Measurements from ENCODE around the gene PCDHA3. TPM values are rescaled to one million over a fixed set of nuclear protein-coding genes. Genes with fewer than 3 reads are reported as not detected.
"Not testable (repeated sequence)": the region's sequence is repeated elsewhere in the genome, so short reads cannot be mapped to it uniquely, and the experiment has no call there.

Gene PCDHA3
- polyA plus RNA-seq = under 1 TPM in 1 of 2 donors, not detected in 1; 0.04 TPM

- Histone ChIP-seq H3K9me3 (ENCODE audit: control insufficient read depth in 2 of 2, insufficient read depth in 1 of 2, low read depth in 1 of 2, low read length in 1 of 2) (peaks cover 19 to 30% of the 10 kb centered on the region in 2 donors), H3K4me3 (ENCODE audit: low read depth in 1 of 2, low read length in 2 of 2) (no peak within 1 kb of the TSS), H3K27ac (ENCODE audit: low read depth in 2 of 2, low read length in 1 of 2) (no peak within 1 kb of the TSS), H3K36me3 (ENCODE audit: control insufficient read depth in 2 of 2, insufficient read depth in 2 of 2, low read length in 1 of 2) (no peaks in the 10 kb centered on the region), H3K27me3 (ENCODE audit: control insufficient read depth in 1 of 2, insufficient read depth in 2 of 2, low read length in 2 of 2) (peaks cover 0 to 2% of the 10 kb centered on the region in 2 donors), H3K4me1 (ENCODE audit: control insufficient read depth in 2 of 2, insufficient read depth in 2 of 2, low read length in 1 of 2) (peaks cover 0 to 4% of the 10 kb centered on the region in 2 donors)
- WGBS, 2 donors = 23 to 25% methylated on average over 29 of the region's 29 CpGs
Observed at GRCh38 chr5:140800816-140801493, at the start of gene PCDHA3. TSS of gene PCDHA3 (plus strand) at chr5:140801057.

GRCh38 chr5:140753561-140753960 is 47.3 kb upstream of the PCDHA3 start:
- Histone ChIP-seq H3K27ac (ENCODE audit: low read depth in 2 of 2, low read length in 1 of 2) (no peak overlapping the region), H3K36me3 (ENCODE audit: control insufficient read depth in 2 of 2, insufficient read depth in 2 of 2, low read length in 1 of 2) (no peaks in the 10 kb centered on the region), H3K4me3 (ENCODE audit: low read depth in 1 of 2, low read length in 2 of 2) (no peak overlapping the region), H3K27me3 (ENCODE audit: control insufficient read depth in 1 of 2, insufficient read depth in 2 of 2, low read length in 2 of 2) (no peaks in the 10 kb centered on the region), H3K4me1 (ENCODE audit: control insufficient read depth in 2 of 2, insufficient read depth in 2 of 2, low read length in 1 of 2) (no peaks in the 10 kb centered on the region), H3K9me3 (ENCODE audit: control insufficient read depth in 2 of 2, insufficient read depth in 1 of 2, low read depth in 1 of 2, low read length in 1 of 2) (peaks cover 4 to 14% of the 10 kb centered on the region in 2 donors)
- 75 to 85% methylated on average over 5 of the region's 5 CpGs for WGBS, 2 donors

- WGBS, 2 donors = 84 to 90% methylated on average over 2 of the region's 2 CpGs
- Histone ChIP-seq H3K36me3 (ENCODE audit: control insufficient read depth in 2 of 2, insufficient read depth in 2 of 2, low read length in 1 of 2) (no peaks in the 10 kb centered on the region), H3K9me3 (ENCODE audit: control insufficient read depth in 2 of 2, insufficient read depth in 1 of 2, low read depth in 1 of 2, low read length in 1 of 2) (peaks cover 9 to 10% of the 10 kb centered on the region in 2 donors), H3K27ac (ENCODE audit: low read depth in 2 of 2, low read length in 1 of 2) (no peak overlapping the region), H3K4me3 (ENCODE audit: low read depth in 1 of 2, low read length in 2 of 2) (no peak overlapping the region), H3K4me1 (ENCODE audit: control insufficient read depth in 2 of 2, insufficient read depth in 2 of 2, low read length in 1 of 2) (no peaks in the 10 kb centered on the region), H3K27me3 (ENCODE audit: control insufficient read depth in 1 of 2, insufficient read depth in 2 of 2, low read length in 2 of 2) (no peaks in the 10 kb centered on the region)
Observed at GRCh38 chr5:140764177-140764973, 36.5 kb upstream of the PCDHA3 start.

GRCh38 chr5:140767444-140767843 is 33.4 kb upstream of the PCDHA3 start:
- H3K9me3 ChIP-seq (ENCODE audit: control insufficient read depth in 2 of 2, insufficient read depth in 1 of 2, low read depth in 1 of 2, low read length in 1 of 2) = peaks cover 3 to 9% of the 10 kb centered on the region in 2 donors
- no peaks in the 10 kb centered on the region for H3K4me1 ChIP-seq (ENCODE audit: control insufficient read depth in 2 of 2, insufficient read depth in 2 of 2, low read length in 1 of 2)
- no peaks in the 10 kb centered on the region for H3K36me3 ChIP-seq (ENCODE audit: control insufficient read depth in 2 of 2, insufficient read depth in 2 of 2, low read length in 1 of 2)
- no peak overlapping the region for H3K4me3 ChIP-seq (ENCODE audit: low read depth in 1 of 2, low read length in 2 of 2)
- no peak overlapping the region for H3K27ac ChIP-seq (ENCODE audit: low read depth in 2 of 2, low read length in 1 of 2)
- H3K27me3 ChIP-seq (ENCODE audit: control insufficient read depth in 1 of 2, insufficient read depth in 2 of 2, low read length in 2 of 2) = no peaks in the 10 kb centered on the region
- 85 to 90% methylated on average over 4 of the region's 4 CpGs for WGBS, 2 donors

GRCh38 chr5:140780512-140780911 is 20.3 kb upstream of the PCDHA3 start:
- H3K9me3 ChIP-seq (ENCODE audit: control insufficient read depth in 2 of 2, insufficient read depth in 1 of 2, low read depth in 1 of 2, low read length in 1 of 2) = peaks cover 15 to 18% of the 10 kb centered on the region in 2 donors
- H3K27ac ChIP-seq (ENCODE audit: low read depth in 2 of 2, low read length in 1 of 2) = no peak overlapping the region
- no peaks in the 10 kb centered on the region for H3K36me3 ChIP-seq (ENCODE audit: control insufficient read depth in 2 of 2, insufficient read depth in 2 of 2, low read length in 1 of 2)
- no peaks in the 10 kb centered on the region for H3K4me1 ChIP-seq (ENCODE audit: control insufficient read depth in 2 of 2, insufficient read depth in 2 of 2, low read length in 1 of 2)
- no peak overlapping the region for H3K4me3 ChIP-seq (ENCODE audit: low read depth in 1 of 2, low read length in 2 of 2)
- WGBS, 2 donors = 87 to 90% methylated on average over 1 of the region's 1 CpG
- no peaks in the 10 kb centered on the region for H3K27me3 ChIP-seq (ENCODE audit: control insufficient read depth in 1 of 2, insufficient read depth in 2 of 2, low read length in 2 of 2)

DNA sequence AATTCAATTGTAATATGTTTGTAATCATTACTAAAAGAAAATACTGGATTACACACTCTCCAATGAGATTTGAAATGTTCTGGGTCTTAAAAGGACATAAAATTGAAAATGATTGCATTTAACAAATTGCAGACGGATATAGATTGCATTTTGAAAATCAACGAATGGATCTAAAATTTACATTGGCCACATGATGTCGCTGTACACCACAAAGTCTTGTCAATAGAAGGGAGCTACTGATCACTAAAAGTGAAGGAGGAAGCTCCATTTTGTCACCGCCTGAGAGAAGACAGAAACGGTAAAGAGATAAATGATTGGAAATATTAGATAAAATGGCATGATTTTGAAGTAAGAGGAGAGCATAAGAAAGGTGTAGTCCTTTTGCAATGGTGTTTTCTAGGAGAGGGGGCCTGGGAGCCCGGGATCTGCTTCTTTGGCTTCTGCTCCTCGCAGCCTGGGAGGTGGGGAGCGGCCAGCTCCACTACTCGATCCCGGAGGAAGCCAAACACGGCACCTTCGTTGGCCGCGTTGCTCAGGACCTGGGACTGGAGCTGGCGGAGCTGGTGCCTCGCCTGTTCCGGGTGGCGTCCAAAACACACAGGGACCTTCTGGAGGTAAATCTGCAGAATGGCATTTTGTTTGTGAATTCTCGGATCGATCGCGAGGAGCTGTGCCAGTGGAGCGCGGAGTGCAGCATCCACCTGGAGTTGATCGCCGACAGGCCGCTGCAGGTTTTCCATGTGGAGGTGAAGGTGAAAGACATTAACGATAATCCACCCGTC is 14.8 kb upstream of the PCDHA3 start, which contains the start of gene PCDHA1:
PCDHA1 (plus strand) TSS at position 236 of the 782 bp plus-strand sequence.
- H3K4me3 ChIP-seq (ENCODE audit: low read depth in 1 of 2, low read length in 2 of 2) = no peak within 1 kb of the TSS
- no peaks in the 10 kb centered on the region for H3K27me3 ChIP-seq (ENCODE audit: control insufficient read depth in 1 of 2, insufficient read depth in 2 of 2, low read length in 2 of 2)
- no peaks in the 10 kb centered on the region for H3K4me1 ChIP-seq (ENCODE audit: control insufficient read depth in 2 of 2, insufficient read depth in 2 of 2, low read length in 1 of 2)
- H3K9me3 ChIP-seq (ENCODE audit: control insufficient read depth in 2 of 2, insufficient read depth in 1 of 2, low read depth in 1 of 2, low read length in 1 of 2) = peaks cover 25 to 34% of the 10 kb centered on the region in 2 donors
- 22 to 25% methylated on average over 29 of the region's 29 CpGs for WGBS, 2 donors
- no peaks in the 10 kb centered on the region for H3K36me3 ChIP-seq (ENCODE audit: control insufficient read depth in 2 of 2, insufficient read depth in 2 of 2, low read length in 1 of 2)
- H3K27ac ChIP-seq (ENCODE audit: low read depth in 2 of 2, low read length in 1 of 2) = no peak within 1 kb of the TSS

GRCh38 chr5:140787422-140787821 is 13.4 kb upstream of the PCDHA3 start:
- not testable (repeated sequence) for H3K27ac ChIP-seq (ENCODE audit: low read depth in 2 of 2, low read length in 1 of 2); H3K4me3 ChIP-seq (ENCODE audit: low read depth in 1 of 2, low read length in 2 of 2); H3K36me3 ChIP-seq (ENCODE audit: control insufficient read depth in 2 of 2, insufficient read depth in 2 of 2, low read length in 1 of 2); H3K27me3 ChIP-seq (ENCODE audit: control insufficient read depth in 1 of 2, insufficient read depth in 2 of 2, low read length in 2 of 2); H3K4me1 ChIP-seq (ENCODE audit: control insufficient read depth in 2 of 2, insufficient read depth in 2 of 2, low read length in 1 of 2)
- 51% methylated on average over 44 of the region's 44 CpGs for WGBS, 2 donors
- peaks cover 25 to 31% of the 10 kb centered on the region in 2 donors for H3K9me3 ChIP-seq (ENCODE audit: control insufficient read depth in 2 of 2, insufficient read depth in 1 of 2, low read depth in 1 of 2, low read length in 1 of 2)

DNA sequence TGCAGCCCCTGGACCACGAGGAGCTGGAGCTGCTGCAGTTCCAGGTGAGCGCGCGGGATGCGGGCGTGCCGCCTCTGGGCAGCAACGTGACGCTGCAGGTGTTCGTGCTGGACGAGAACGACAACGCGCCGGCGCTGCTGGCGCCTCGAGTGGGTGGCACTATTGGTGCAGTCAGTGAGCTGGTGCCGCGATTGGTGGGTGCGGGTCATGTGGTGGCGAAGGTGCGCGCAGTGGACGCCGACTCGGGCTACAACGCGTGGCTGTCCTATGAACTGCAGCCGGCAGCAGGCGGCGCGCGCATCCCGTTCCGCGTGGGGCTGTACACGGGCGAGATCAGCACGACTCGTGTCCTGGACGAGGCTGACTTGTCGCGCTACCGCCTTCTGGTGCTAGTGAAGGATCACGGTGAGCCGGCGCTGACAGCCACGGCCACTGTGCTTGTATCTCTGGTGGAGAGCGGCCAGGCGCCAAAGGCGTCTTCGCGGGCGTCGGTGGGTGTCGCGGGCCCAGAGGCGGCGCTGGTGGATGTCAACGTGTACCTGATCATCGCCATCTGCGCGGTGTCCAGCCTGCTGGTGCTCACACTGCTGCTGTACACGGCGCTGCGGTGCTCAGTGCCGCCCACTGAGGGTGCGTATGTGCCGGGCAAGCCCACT is 12.9 kb upstream of the PCDHA3 start:
- H3K4me1 ChIP-seq (ENCODE audit: control insufficient read depth in 2 of 2, insufficient read depth in 2 of 2, low read length in 1 of 2); H3K36me3 ChIP-seq (ENCODE audit: control insufficient read depth in 2 of 2, insufficient read depth in 2 of 2, low read length in 1 of 2); H3K27me3 ChIP-seq (ENCODE audit: control insufficient read depth in 1 of 2, insufficient read depth in 2 of 2, low read length in 2 of 2); H3K4me3 ChIP-seq (ENCODE audit: low read depth in 1 of 2, low read length in 2 of 2); H3K27ac ChIP-seq (ENCODE audit: low read depth in 2 of 2, low read length in 1 of 2): not testable (repeated sequence)
- WGBS, 2 donors = 41 to 45% methylated on average over 69 to 70 of the region's 70 CpGs
- H3K9me3 ChIP-seq (ENCODE audit: control insufficient read depth in 2 of 2, insufficient read depth in 1 of 2, low read depth in 1 of 2, low read length in 1 of 2) = peaks cover 24 to 28% of the 10 kb centered on the region in 2 donors

DNA sequence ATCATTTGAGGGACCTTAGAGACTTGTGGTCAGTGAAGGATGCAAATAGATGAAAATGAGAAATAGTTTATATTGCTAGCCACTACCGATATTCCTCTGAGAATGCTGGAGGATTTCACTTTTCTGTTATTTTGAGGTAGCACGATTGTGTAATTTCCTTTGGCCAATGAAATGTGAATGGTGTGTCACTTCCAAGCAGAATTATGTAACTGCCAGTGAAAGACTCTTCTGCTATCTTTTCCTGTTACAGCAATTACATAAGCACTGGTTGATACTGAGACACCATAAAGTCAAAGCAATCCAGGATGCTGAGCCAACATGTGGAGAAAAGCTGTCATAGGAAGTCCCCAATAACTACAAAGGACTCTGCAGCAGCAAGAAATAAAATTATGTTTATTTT is 9.8 kb upstream of the PCDHA3 start:
- Histone ChIP-seq H3K36me3 (ENCODE audit: control insufficient read depth in 2 of 2, insufficient read depth in 2 of 2, low read length in 1 of 2) (no peaks in the 10 kb centered on the region), H3K9me3 (ENCODE audit: control insufficient read depth in 2 of 2, insufficient read depth in 1 of 2, low read depth in 1 of 2, low read length in 1 of 2) (peaks cover 21 to 34% of the 10 kb centered on the region in 2 donors), H3K27me3 (ENCODE audit: control insufficient read depth in 1 of 2, insufficient read depth in 2 of 2, low read length in 2 of 2) (no peaks in the 10 kb centered on the region), H3K4me3 (ENCODE audit: low read depth in 1 of 2, low read length in 2 of 2) (no peak overlapping the region), H3K27ac (ENCODE audit: low read depth in 2 of 2, low read length in 1 of 2) (no peak overlapping the region), H3K4me1 (ENCODE audit: control insufficient read depth in 2 of 2, insufficient read depth in 2 of 2, low read length in 1 of 2) (no peaks in the 10 kb centered on the region)
- WGBS, 2 donors = 31 to 32% methylated on average over 2 of the region's 2 CpGs
